SU-DHL-6 (cell line): ENCODE measurements around the gene RGS21.

Experiments
- H2AFZ ChIP-seq: fragments of 200-600 bp; sonication (generic); 2 replicates; pipeline ENCODE4 v1.6.1; 2014; ENCODE audit warnings: low read depth, mild to moderate bottlenecking, moderate library complexity, mixed read lengths, antibody characterized with exemption, low read length; ENCODE audit not compliant: severe bottlenecking
- H3F3A ChIP-seq: fragments of 200-600 bp; shearing (Covaris generic); 2 replicates; pipeline ENCODE4 v1.6.0; 2016; ENCODE audit warnings: antibody characterized with exemption, mild to moderate bottlenecking; ENCODE audit not compliant: insufficient read depth
- H3K27ac ChIP-seq: fragments of 200-600 bp; sonication (generic); 2 replicates; pipeline ENCODE4 v1.5.1; 2016; ENCODE audit warnings: low read depth, mild to moderate bottlenecking, low read length, moderate library complexity, mixed read lengths
- H3K27me3 ChIP-seq: fragments of 200-600 bp; sonication (generic), shearing (Covaris generic); 2 replicates; pipeline ENCODE4 v1.6.0; 2014; ENCODE audit warnings: mild to moderate bottlenecking, low read length
- H3K36me3 ChIP-seq: fragments of 200-600 bp; sonication (generic); 2 replicates; pipeline ENCODE4 v1.6.1; 2014; ENCODE audit warnings: mild to moderate bottlenecking, low read length, mixed read lengths
- H3K4me2 ChIP-seq: fragments of 300-600, 200-600 bp; shearing (Covaris generic), sonication (generic); 2 replicates; pipeline ENCODE4 v1.6.0; 2014; ENCODE audit warnings: low read length, low read depth, mild to moderate bottlenecking; ENCODE audit not compliant: poor library complexity, severe bottlenecking
- H3K4me3 ChIP-seq: fragments of 200-600 bp; sonication (generic); 2 replicates; pipeline ENCODE4 v1.5.1; 2014; ENCODE audit warnings: antibody characterized with exemption, low read length, mild to moderate bottlenecking, mixed read lengths; ENCODE audit not compliant: insufficient read depth, poor library complexity, severe bottlenecking
- H3K79me2 ChIP-seq: fragments of 200-600 bp; sonication (generic); 2 replicates; pipeline ENCODE4 v1.6.1; 2014; ENCODE audit warnings: mild to moderate bottlenecking, low read length, moderate library complexity; ENCODE audit not compliant: insufficient read depth
- H3K9ac ChIP-seq: fragments of 200-600 bp; sonication (generic); 2 replicates; pipeline ENCODE4 v1.7.0; 2014; ENCODE audit warnings: mild to moderate bottlenecking, low read length
- H3K9me2 ChIP-seq: fragments of 200-600 bp; sonication (generic); replicated peaks from 2 replicates; pipeline ENCODE4 v1.6.1; 2014; ENCODE audit warnings: low read length; ENCODE audit not compliant: insufficient read depth
- H3K9me3 ChIP-seq: fragments of 200-600 bp; sonication (generic); 2 replicates; pipeline ENCODE4 v1.6.1; 2014; ENCODE audit warnings: low read length, mixed read lengths; ENCODE audit not compliant: insufficient read depth
- H4K20me1 ChIP-seq: fragments of 200-600 bp; sonication (generic); 2 replicates; pipeline ENCODE4 v1.6.1; 2014; ENCODE audit warnings: low read depth, mild to moderate bottlenecking, antibody characterized with exemption, low read length, moderate library complexity, mixed read lengths
- CTCF ChIP-seq: fragments of 200-600 bp; sonication (generic); IDR thresholded peaks from one replicate; pipeline ENCODE4 v1.5.1; 2017; ENCODE audit warnings: antibody characterized with exemption, mild to moderate bottlenecking, low read length, moderate library complexity; ENCODE audit not compliant: insufficient read depth, poor library complexity, severe bottlenecking
- EZH2phosphoT487 ChIP-seq: fragments of 200-600 bp; sonication (generic), shearing (Covaris generic); conservative IDR thresholded peaks from 2 replicates; pipeline ENCODE4 v1.6.1; 2018; ENCODE audit warnings: mild to moderate bottlenecking, antibody characterized with exemption, low read length, moderate library complexity, mixed read lengths

RGS21 gene

GRCh38 chr1:192386051-192386650 lies 69.4 kb downstream of the RGS21 start:
- no peaks in the 10 kb centered on the region for H3K9me2 ChIP-seq
- H3K4me2 ChIP-seq = no peak overlapping the region
- H3K79me2 ChIP-seq = no peaks in the 10 kb centered on the region
- no peak overlapping the region for H3K27ac ChIP-seq
- TF ChIP-seq EZH2phosphoT487 = no peak
- TF ChIP-seq CTCF = no peak
- no peak overlapping the region for H3K9ac ChIP-seq
- no peaks in the 10 kb centered on the region for H3K9me3 ChIP-seq
- no peak overlapping the region for H2AFZ ChIP-seq
- no peaks in the 10 kb centered on the region for H3F3A ChIP-seq
- no peaks in the 10 kb centered on the region; the same call in 1 of the 2 replicates for H3K36me3 ChIP-seq
- no peaks in the 10 kb centered on the region for H3K27me3 ChIP-seq
- H3K4me3 ChIP-seq = no peak overlapping the region
- H4K20me1 ChIP-seq = no peaks in the 10 kb centered on the region

- Histone ChIP-seq H3K79me2 (no peaks in the 10 kb centered on the region), H3K36me3 (no peaks in the 10 kb centered on the region), H3K9ac (no peak overlapping the region), H2AFZ (no peak overlapping the region), H3F3A (no peaks in the 10 kb centered on the region), H3K4me2 (no peak overlapping the region), H3K4me3 (no peak overlapping the region), H3K9me3 (no peaks in the 10 kb centered on the region), H3K27ac (no peak overlapping the region), H3K9me2 (no peaks in the 10 kb centered on the region), H4K20me1 (no peaks in the 10 kb centered on the region), H3K27me3 (no peaks in the 10 kb centered on the region)
- no peak for TF ChIP-seq CTCF
- no peak for TF ChIP-seq EZH2phosphoT487
Observed at GRCh38 chr1:192395211-192395610, 78.4 kb downstream of the RGS21 start.

- no peak overlapping the region for H3K27ac ChIP-seq
- H4K20me1 ChIP-seq = no peaks in the 10 kb centered on the region
- H3K4me3 ChIP-seq = no peak overlapping the region
- no peaks in the 10 kb centered on the region for H3K79me2 ChIP-seq
- H3K9ac ChIP-seq = no peak overlapping the region
- no peak overlapping the region for H3K4me2 ChIP-seq
- no peaks in the 10 kb centered on the region for H3K27me3 ChIP-seq
- no peaks in the 10 kb centered on the region for H3K9me2 ChIP-seq
- H3K9me3 ChIP-seq = no peaks in the 10 kb centered on the region
- no peaks in the 10 kb centered on the region for H3K36me3 ChIP-seq
- no peaks in the 10 kb centered on the region for H3F3A ChIP-seq
- no peak overlapping the region for H2AFZ ChIP-seq
- TF ChIP-seq CTCF (no peak), EZH2phosphoT487 (no peak)
Observed at GRCh38 chr1:192395895-192396294, 79.1 kb downstream of the RGS21 start.
